ENCODE results near the gene MYPN.
A peak's percentile ranks its signal among the peaks of the same experiment; 100 is the strongest.

MYPN gene

GRCh38 chr10:68261132-68261856, 152.0 kb downstream of the MYPN start (continued):
- TF ChIP-seq EGR2 (tag by site-specific recombination; IDR thresholded peaks at IDR 0.05; ENCODE audit: low read depth) (peak; percentile 92), ZNF239 (tag by site-specific recombination; IDR thresholded peaks at IDR 0.05) (no peak), ZBTB8A (tag by site-specific recombination; IDR thresholded peaks at IDR 0.05) (0 out of 2 replicates have a peak, but pooled peaks have one; percentile 26), ZNF148 (tag by site-specific recombination; IDR thresholded peaks at IDR 0.05; ENCODE audit: borderline replicate concordance) (no peak), FEZF1 (tag by site-specific recombination; IDR thresholded peaks at IDR 0.05) (peak; percentile 42), YY1 (tag by site-specific recombination; IDR thresholded peaks at IDR 0.05) (no peak), ZNF155 (tag by site-specific recombination; IDR thresholded peaks at IDR 0.05) (no peak), ZNF645 (tag by site-specific recombination; IDR thresholded peaks at IDR 0.05) (no peak), ZNF112 (tag by site-specific recombination; IDR thresholded peaks at IDR 0.05) (no peak), ZBTB21 (tag by site-specific recombination; IDR thresholded peaks at IDR 0.05) (no peak), ZNF449 (tag by site-specific recombination; IDR thresholded peaks at IDR 0.05) (no peak), ZNF785 (tag by site-specific recombination; IDR thresholded peaks at IDR 0.05) (no peak), ZNF544 (tag by site-specific recombination; IDR thresholded peaks at IDR 0.05) (no peak), ZNF548 (tag by site-specific recombination; IDR thresholded peaks at IDR 0.05) (no peak), ZNF280D (tag by site-specific recombination; IDR thresholded peaks at IDR 0.05) (no peak), IKZF3 (tag by site-specific recombination; IDR thresholded peaks at IDR 0.05) (no peak), ZNF423 (tag by site-specific recombination; IDR thresholded peaks at IDR 0.05) (peak; percentile 59; the same call in 1 of the 2 replicates), ZNF580 (tag by site-specific recombination; IDR thresholded peaks at IDR 0.05) (no peak), TRIM28 (IDR thresholded peaks at IDR 0.05; ENCODE audit: borderline replicate concordance, low read length) (no peak), ZNF133 (tag by site-specific recombination; IDR thresholded peaks at IDR 0.05) (no peak), ZNF843 (tag by site-specific recombination; IDR thresholded peaks at IDR 0.05) (no peak), ZNF610 (tag by site-specific recombination; IDR thresholded peaks at IDR 0.05; ENCODE audit: borderline replicate concordance) (no peak), INSM2 (tag by site-specific recombination; IDR thresholded peaks at IDR 0.05) (no peak), ZIC2 (tag by site-specific recombination; IDR thresholded peaks at IDR 0.05) (peak; percentile 99)
